ENCODE data around the gene ELL. TPM values are rescaled to one million over a fixed set of nuclear protein-coding genes. Genes with fewer than 3 reads are reported as not detected.

The ELL gene
- total and polyA plus RNA-seq, 2 donors from 2014 or later = 5.7 to 25.2 TPM

DNA sequence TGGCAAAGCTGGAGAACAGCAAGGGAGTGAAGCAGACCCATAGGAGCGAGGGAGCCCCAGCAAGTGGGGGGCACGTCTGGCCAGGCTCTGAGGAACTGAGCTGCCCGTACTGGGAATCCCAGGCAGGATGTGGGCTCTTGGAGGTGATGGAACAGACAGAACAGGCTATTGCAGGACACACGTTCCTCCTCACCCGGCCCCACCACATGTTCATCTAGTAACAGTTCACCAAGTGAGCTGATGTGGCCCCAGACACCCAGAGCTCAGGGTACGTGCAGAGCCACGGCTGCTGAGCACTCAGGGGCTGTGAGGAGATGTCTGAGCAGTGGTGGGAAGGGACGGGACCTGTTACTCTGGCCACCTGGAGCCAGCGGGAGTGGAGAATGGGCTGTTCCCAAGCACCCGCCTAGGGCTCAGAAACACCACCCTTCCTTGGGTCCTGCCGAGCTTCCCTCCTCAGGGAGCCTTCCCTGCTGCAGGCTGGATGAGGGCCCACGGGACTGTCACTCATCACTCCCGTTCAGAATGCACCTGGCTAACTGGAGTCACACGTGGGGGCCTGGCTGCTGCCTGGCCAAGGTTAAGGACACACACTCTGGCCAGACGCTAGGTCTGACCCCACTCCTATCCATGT, 18.4 kb downstream of the ELL start:
- peak overlapping the region in 1 of 3 donors; percentile 0 for H3K9ac ChIP-seq (ENCODE audit: low read length in 3 of 3)
- no peaks in the 10 kb centered on the region for H3K9me3 ChIP-seq (ENCODE audit: control insufficient read depth in 2 of 3, insufficient read depth in 1 of 3, low read length in 3 of 3)
- no peaks in the 10 kb centered on the region for H3K36me3 ChIP-seq (ENCODE audit: control insufficient read depth in 2 of 3, insufficient read depth in 3 of 3, low read length in 3 of 3)
- peak overlapping the region; percentile 51 to 71 for H3K27ac ChIP-seq (ENCODE audit: low read depth in 2 of 2, low read length in 2 of 2)
- H3K4me1 ChIP-seq (ENCODE audit: control insufficient read depth in 2 of 3, insufficient read depth in 2 of 3, low read depth in 1 of 3, low read length in 3 of 3) = peaks cover 0 to 93% (median 92%) of the 10 kb centered on the region in 3 donors
- intact Hi-C loops (cut with DNase I) = no loop called here
- H3K27me3 ChIP-seq (ENCODE audit: control insufficient read depth, insufficient read depth, low read length) = no peaks in the 10 kb centered on the region
- peak overlapping the region in 1 of 3 donors; percentile 2 for H3K4me3 ChIP-seq (ENCODE audit: low read length in 3 of 3)
- FAIRE-seq (no peak), DNase-seq (no peak)
- TF ChIP-seq, protein P1, sequence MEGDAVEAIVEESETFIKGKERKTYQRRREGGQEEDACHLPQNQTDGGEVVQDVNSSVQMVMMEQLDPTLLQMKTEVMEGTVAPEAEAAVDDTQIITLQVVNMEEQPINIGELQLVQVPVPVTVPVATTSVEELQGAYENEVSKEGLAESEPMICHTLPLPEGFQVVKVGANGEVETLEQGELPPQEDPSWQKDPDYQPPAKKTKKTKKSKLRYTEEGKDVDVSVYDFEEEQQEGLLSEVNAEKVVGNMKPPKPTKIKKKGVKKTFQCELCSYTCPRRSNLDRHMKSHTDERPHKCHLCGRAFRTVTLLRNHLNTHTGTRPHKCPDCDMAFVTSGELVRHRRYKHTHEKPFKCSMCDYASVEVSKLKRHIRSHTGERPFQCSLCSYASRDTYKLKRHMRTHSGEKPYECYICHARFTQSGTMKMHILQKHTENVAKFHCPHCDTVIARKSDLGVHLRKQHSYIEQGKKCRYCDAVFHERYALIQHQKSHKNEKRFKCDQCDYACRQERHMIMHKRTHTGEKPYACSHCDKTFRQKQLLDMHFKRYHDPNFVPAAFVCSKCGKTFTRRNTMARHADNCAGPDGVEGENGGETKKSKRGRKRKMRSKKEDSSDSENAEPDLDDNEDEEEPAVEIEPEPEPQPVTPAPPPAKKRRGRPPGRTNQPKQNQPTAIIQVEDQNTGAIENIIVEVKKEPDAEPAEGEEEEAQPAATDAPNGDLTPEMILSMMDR (IDR thresholded peaks at IDR 0.05; ENCODE audit: borderline replicate concordance, extremely low read depth, insufficient read depth) = no peak

DNA sequence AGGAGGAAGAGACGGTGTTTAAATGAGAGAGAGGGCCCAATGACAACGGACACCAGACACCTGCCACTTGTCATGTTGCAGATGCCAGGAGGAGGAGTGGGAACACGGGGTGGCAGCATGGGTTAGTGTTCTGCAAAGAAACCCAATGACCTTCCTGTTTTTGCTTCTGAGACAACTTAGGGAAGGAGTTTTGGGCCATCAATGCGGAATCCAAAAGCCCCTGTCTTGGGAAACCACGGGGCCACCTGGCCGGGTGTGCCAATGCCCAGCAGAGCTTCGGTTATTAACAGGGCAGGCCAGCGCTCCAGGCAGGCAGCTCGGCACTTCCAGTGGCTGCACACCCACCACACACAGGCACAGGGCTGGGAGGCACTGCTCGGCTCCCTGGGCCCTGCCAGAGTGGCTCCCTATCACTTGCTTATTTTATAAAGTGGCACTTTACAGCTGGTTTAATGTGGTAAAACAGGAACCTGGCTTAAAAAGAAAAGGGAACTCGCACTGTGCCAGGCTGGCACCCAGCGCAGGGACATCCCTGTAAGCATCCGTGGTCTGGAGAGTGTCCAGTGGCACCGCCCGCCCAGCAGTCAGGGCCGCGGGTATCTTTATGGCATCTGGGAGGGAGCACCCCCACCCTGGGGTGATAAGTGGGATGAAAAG, 19.1 kb downstream of the ELL start:
- DNase-seq (no peak), FAIRE-seq (no peak)
- intact Hi-C loops (cut with DNase I) = no loop called here
- Histone ChIP-seq H3K36me3 (ENCODE audit: control insufficient read depth in 2 of 3, insufficient read depth in 3 of 3, low read length in 3 of 3) (no peaks in the 10 kb centered on the region), H3K4me3 (ENCODE audit: low read length in 3 of 3) (no peak overlapping the region), H3K27me3 (ENCODE audit: control insufficient read depth, insufficient read depth, low read length) (no peaks in the 10 kb centered on the region), H3K9me3 (ENCODE audit: control insufficient read depth in 2 of 3, insufficient read depth in 1 of 3, low read length in 3 of 3) (no peaks in the 10 kb centered on the region), H3K4me1 (ENCODE audit: control insufficient read depth in 2 of 3, insufficient read depth in 2 of 3, low read depth in 1 of 3, low read length in 3 of 3) (peaks cover 0 to 88% (median 85%) of the 10 kb centered on the region in 3 donors), H3K27ac (ENCODE audit: low read depth in 2 of 2, low read length in 2 of 2) (peak overlapping the region; percentile 73 to 75), H3K9ac (ENCODE audit: low read length in 3 of 3) (peak overlapping the region in 1 of 3 donors; percentile 0)
- TF ChIP-seq, protein P1 (IDR thresholded peaks at IDR 0.05; ENCODE audit: borderline replicate concordance, extremely low read depth, insufficient read depth) = no peak

DNA sequence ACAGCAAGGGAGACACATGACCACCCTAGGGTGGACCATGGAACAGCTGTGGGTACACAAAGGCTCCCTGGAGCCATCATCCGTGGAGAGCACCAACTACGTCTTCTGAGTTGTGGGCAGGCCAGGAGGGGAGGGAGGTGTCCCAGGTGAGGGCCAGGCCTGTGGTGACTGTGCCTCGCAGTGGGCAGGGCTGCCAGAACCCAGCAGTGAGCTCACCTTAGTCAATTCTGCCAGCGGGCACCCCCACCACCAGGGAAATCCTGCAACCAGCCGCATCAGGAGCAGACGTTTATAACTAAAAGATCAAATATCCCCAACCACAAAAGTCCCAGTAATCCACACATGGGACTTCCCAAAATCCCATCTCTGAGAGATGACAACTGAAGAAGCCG, 19.6 kb downstream of the ELL start:
- peak overlapping the region; percentile 73 to 75 for H3K27ac ChIP-seq (ENCODE audit: low read depth in 2 of 2, low read length in 2 of 2)
- TF ChIP-seq, protein P1 (IDR thresholded peaks at IDR 0.05; ENCODE audit: borderline replicate concordance, extremely low read depth, insufficient read depth) = no peak
- intact Hi-C loops (cut with DNase I) = no loop called here

More for the DNA sequence above, 19.6 kb downstream of the ELL start:
- Histone ChIP-seq H3K4me3 (ENCODE audit: low read length in 3 of 3) (no peak overlapping the region), H3K9me3 (ENCODE audit: control insufficient read depth in 2 of 3, insufficient read depth in 1 of 3, low read length in 3 of 3) (no peaks in the 10 kb centered on the region), H3K9ac (ENCODE audit: low read length in 3 of 3) (peak overlapping the region in 2 of 3 donors; percentile 0 to 29), H3K36me3 (ENCODE audit: control insufficient read depth in 2 of 3, insufficient read depth in 3 of 3, low read length in 3 of 3) (no peaks in the 10 kb centered on the region), H3K27me3 (ENCODE audit: control insufficient read depth, insufficient read depth, low read length) (no peaks in the 10 kb centered on the region), H3K4me1 (ENCODE audit: control insufficient read depth in 2 of 3, insufficient read depth in 2 of 3, low read depth in 1 of 3, low read length in 3 of 3) (peaks cover 0 to 83% (median 80%) of the 10 kb centered on the region in 3 donors)
- DNase-seq = peak in 1 of 5 donors; percentile 87
- no peak for FAIRE-seq

All from kidney (tissue), 14 donors.